Endothelial cell of umbilical vein (primary cell): ENCODE data around the gene MYADML2.

Experiments
- EZH2 ChIP-seq: IDR thresholded peaks from 2 replicates; pipeline ENCODE4 v1.6.1; 2012; ENCODE audit warnings: borderline replicate concordance, low read depth, mild to moderate bottlenecking, moderate library complexity, low read length, inconsistent platforms; ENCODE audit not compliant: severe bottlenecking
- MAX ChIP-seq: IDR thresholded peaks from 2 replicates; pipeline ENCODE4 v1.6.1; 2011; ENCODE audit not compliant: insufficient read depth, insufficient read length
- MYC ChIP-seq: IDR thresholded peaks from one replicate; pipeline ENCODE4 v1.6.1; 2011; ENCODE audit warnings: mild to moderate bottlenecking, low read depth, low read length
- POLR2A ChIP-seq: IDR thresholded peaks from 2 replicates; pipeline ENCODE4 v1.6.1; 2012; ENCODE audit warnings: low read depth, mild to moderate bottlenecking, control low read depth, low read length
- POLR2AphosphoS5 ChIP-seq: IDR thresholded peaks from 2 replicates; pipeline ENCODE4 v1.6.1; 2012; ENCODE audit warnings: low read depth, mild to moderate bottlenecking, control low read depth, low read length, moderate library complexity; ENCODE audit not compliant: insufficient read depth
- TF ChIP-seq, protein P1 (sequence below), 2 donors: IDR thresholded peaks; 1 replicate in 1 of 2; 2 replicates in 1 of 2; pipeline ENCODE4 v1.5.1; 2011; ENCODE audit warnings: low read length in 2 of 2, mild to moderate bottlenecking in 2 of 2, moderate library complexity in 2 of 2, control low read depth in 1 of 2, inconsistent platforms in 1 of 2, low read depth in 1 of 2; ENCODE audit not compliant: insufficient read depth in 1 of 2; ENCODE audit errors: extremely low read depth in 1 of 2

DNA sequence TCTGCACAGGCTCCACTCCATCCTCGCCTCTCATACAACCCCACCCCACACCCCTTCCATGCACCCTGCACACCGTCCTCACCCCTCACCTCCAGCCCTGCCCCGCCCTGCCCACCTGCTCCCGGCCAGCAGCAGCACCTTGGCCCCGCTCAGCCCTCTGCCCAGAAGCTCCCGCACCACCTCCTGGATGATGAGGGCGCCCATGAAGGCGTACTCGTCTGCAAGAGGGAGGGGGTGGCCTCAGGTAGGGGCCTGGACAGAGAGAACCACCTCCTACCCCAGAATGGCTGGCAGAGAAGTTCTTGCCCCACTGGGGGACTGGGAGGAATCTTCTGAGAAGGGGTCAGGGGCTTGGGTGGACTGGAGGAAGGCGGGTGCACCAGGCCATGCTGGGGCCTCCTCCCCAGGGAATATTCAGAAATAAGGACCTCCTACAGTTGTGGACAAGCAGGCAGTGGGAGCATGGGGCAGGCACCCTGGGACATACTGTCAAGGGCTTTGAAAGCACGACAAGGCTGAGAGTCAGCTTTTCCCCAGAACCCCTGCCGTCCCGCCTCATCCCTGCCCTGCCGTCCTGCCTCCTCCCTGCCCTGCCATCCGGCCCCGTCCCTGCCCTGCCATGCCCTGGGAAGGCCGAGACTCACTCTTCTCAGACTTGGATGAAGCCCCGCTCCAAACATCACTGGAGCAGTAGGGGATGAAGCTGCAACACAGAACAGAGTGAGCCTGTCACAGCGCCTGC, 10.8 kb upstream of the MYADML2 start:
- TF ChIP-seq POLR2AphosphoS5 (no peak), MYC (no peak), MAX (no peak), EZH2 (no peak), POLR2A (no peak)
- TF ChIP-seq, protein P1, sequence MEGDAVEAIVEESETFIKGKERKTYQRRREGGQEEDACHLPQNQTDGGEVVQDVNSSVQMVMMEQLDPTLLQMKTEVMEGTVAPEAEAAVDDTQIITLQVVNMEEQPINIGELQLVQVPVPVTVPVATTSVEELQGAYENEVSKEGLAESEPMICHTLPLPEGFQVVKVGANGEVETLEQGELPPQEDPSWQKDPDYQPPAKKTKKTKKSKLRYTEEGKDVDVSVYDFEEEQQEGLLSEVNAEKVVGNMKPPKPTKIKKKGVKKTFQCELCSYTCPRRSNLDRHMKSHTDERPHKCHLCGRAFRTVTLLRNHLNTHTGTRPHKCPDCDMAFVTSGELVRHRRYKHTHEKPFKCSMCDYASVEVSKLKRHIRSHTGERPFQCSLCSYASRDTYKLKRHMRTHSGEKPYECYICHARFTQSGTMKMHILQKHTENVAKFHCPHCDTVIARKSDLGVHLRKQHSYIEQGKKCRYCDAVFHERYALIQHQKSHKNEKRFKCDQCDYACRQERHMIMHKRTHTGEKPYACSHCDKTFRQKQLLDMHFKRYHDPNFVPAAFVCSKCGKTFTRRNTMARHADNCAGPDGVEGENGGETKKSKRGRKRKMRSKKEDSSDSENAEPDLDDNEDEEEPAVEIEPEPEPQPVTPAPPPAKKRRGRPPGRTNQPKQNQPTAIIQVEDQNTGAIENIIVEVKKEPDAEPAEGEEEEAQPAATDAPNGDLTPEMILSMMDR (IDR thresholded peaks at IDR 0.05; ENCODE audit: extremely low read depth in 1 of 2, insufficient read depth in 1 of 2, low read depth in 1 of 2, low read length in 2 of 2) = no peak
